GM23248 (cell line): Measurements from ENCODE around the gene ERP27. TPM values are rescaled to one million over a fixed set of nuclear protein-coding genes. Genes with fewer than 3 reads are reported as not detected.

Experiments
- DNase-seq: peaks from one replicate; pipeline ENCODE4 v3.0.0-alpha.2; 2015
- H2AFZ ChIP-seq: fragments of 200-600 bp; sonication (generic); 2 replicates; pipeline ENCODE4 v1.6.1; 2016; ENCODE audit warnings: antibody characterized with exemption
- H3F3A ChIP-seq: fragments of 200-600 bp; sonication (generic); 2 replicates; pipeline ENCODE4 v1.6.1; 2016; ENCODE audit warnings: mild to moderate bottlenecking, antibody characterized with exemption, mixed run types; ENCODE audit not compliant: insufficient read depth
- H3K27ac ChIP-seq: fragments of 200-600 bp; sonication (generic); 2 replicates; pipeline ENCODE4 v1.5.1; 2016; ENCODE audit warnings: mild to moderate bottlenecking
- H3K27me3 ChIP-seq: fragments of 200-600 bp; sonication (generic); replicated peaks from 2 replicates; pipeline ENCODE4 v1.6.1; 2016; ENCODE audit warnings: mild to moderate bottlenecking; ENCODE audit not compliant: insufficient read depth
- H3K36me3 ChIP-seq: fragments of 200-600 bp; sonication (generic); 2 replicates; pipeline ENCODE4 v1.6.1; 2016; ENCODE audit warnings: low read depth, mild to moderate bottlenecking
- H3K4me1 ChIP-seq: fragments of 200-600 bp; sonication (generic); 2 replicates; pipeline ENCODE4 v1.6.1; 2016; ENCODE audit warnings: mild to moderate bottlenecking; ENCODE audit not compliant: insufficient read depth
- H3K4me2 ChIP-seq: fragments of 200-600 bp; sonication (generic); one replicate; pipeline ENCODE4 v1.6.1; 2016; ENCODE audit warnings: mild to moderate bottlenecking; ENCODE audit not compliant: unreplicated experiment
- H3K4me3 ChIP-seq: fragments of 200-600 bp; sonication (generic); 2 replicates; pipeline ENCODE4 v1.5.1; 2016; ENCODE audit warnings: mild to moderate bottlenecking
- H3K79me2 ChIP-seq: fragments of 200-600 bp; sonication (generic); 2 replicates; pipeline ENCODE4 v1.6.1; 2016; ENCODE audit warnings: mild to moderate bottlenecking; ENCODE audit not compliant: insufficient read depth
- H3K9ac ChIP-seq: fragments of 200-600 bp; sonication (generic); 2 replicates; pipeline ENCODE4 v1.6.1; 2016; ENCODE audit warnings: mild to moderate bottlenecking
- H3K9me2 ChIP-seq: fragments of 200-600 bp; sonication (generic); 2 replicates; pipeline ENCODE4 v1.6.1; 2016; ENCODE audit warnings: mixed run types, mild to moderate bottlenecking, moderate library complexity; ENCODE audit not compliant: insufficient read depth
- H3K9me3 ChIP-seq: fragments of 200-600 bp; sonication (generic); one replicate; pipeline ENCODE4 v1.6.1; 2017; ENCODE audit warnings: low read depth
- H4K20me1 ChIP-seq: fragments of 200-600 bp; sonication (generic); 2 replicates; pipeline ENCODE4 v1.6.0; 2016; ENCODE audit not compliant: insufficient read depth
- EZH2 ChIP-seq: fragments of 200-600 bp; sonication (generic); IDR thresholded peaks from 2 replicates; pipeline ENCODE4 v1.6.1; 2018; ENCODE audit warnings: antibody characterized with exemption, mild to moderate bottlenecking; ENCODE audit not compliant: insufficient read depth, poor library complexity, severe bottlenecking
- EZH2phosphoT487 ChIP-seq: fragments of 200-600 bp; sonication (generic); IDR thresholded peaks from 2 replicates; pipeline ENCODE4 v1.6.1; 2018; ENCODE audit warnings: antibody characterized with exemption, moderate library complexity, mild to moderate bottlenecking, low read depth; ENCODE audit not compliant: insufficient read depth
- WGBS, 2 experiments: methylation state at CpG; one replicate each; pipeline ENCODE4 v1.1.6; 2015 to 2017; ENCODE audit warnings: low lambda C conversion rate in 2 of 2, low coverage in 1 of 2; ENCODE audit errors: missing lambda C conversion rate in 2 of 2; 5-methylcytosine and 5-hydroxymethylcytosine counted together
- in situ Hi-C: fragments of 300-500 bp; cut with MboI; formaldehyde crosslinking; loops from 2 replicates; pipeline ENCODE4 v1.15.0; 2020
- polyA plus RNA-seq: library from polyadenylated mRNA; unstranded; fragments of >200 nt; fragmentation: Nextera tagmentation; extraction: Ambion mirVana; gene quantifications from 2 replicates; pipeline ENCODE4 v1.2.1, GENCODE V29; 2016
- total RNA-seq: library from RNA; depleted of rRNA; stranded (reverse); fragments of >200 nt; shearing (Covaris generic); gene quantifications from 2 replicates; pipeline ENCODE4 v1.2.3, GENCODE V29; 2014

The ERP27 gene
- total and polyA plus RNA-seq, 2 experiments from 2014 or later: not detected

DNA sequence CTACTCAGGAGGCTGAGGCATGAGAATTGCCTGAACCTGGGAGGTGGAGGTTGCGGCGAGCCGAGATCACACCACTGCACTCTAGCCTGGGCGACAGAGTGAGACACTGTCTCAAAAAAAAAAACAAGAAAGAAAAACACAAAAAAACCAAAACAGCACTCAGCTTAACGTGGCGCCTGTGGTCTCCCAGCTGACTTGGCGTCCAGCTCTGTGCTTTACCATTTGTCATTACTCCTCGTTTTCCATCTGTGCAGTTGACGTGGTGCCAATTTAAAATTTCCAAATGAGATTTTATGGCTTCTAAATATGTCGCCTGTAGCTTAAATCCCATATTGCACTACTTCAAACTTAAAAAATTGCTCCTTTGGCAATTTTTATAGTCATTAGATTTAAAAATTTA, 54.7 kb downstream of the ERP27 start:
- H2AFZ ChIP-seq: no peak overlapping the region
- H3K36me3 ChIP-seq: no peaks in the 10 kb centered on the region
- no peaks in the 10 kb centered on the region for H3K9me3 ChIP-seq
- H4K20me1 ChIP-seq: no peaks in the 10 kb centered on the region
- no peak overlapping the region for H3K4me3 ChIP-seq
- DNase-seq: no peak
- in situ Hi-C loops: no loop called here
- H3F3A ChIP-seq: no peaks in the 10 kb centered on the region; the same call in 1 of the 2 replicates
- H3K27me3 ChIP-seq: 0 out of 2 replicates have a peak, but pooled peaks cover 6% of the 10 kb centered on the region
- H3K9ac ChIP-seq: no peak overlapping the region
- no peak overlapping the region for H3K4me2 ChIP-seq
- no peak for TF ChIP-seq EZH2
- no peak for TF ChIP-seq EZH2phosphoT487
- H3K79me2 ChIP-seq: no peaks in the 10 kb centered on the region
- no peak overlapping the region for H3K27ac ChIP-seq
- no peaks in the 10 kb centered on the region for H3K9me2 ChIP-seq
- H3K4me1 ChIP-seq: peaks cover 29% of the 10 kb centered on the region
- WGBS, 2 experiments: 30 to 42% methylated on average over 10 of the region's 10 CpGs

DNA sequence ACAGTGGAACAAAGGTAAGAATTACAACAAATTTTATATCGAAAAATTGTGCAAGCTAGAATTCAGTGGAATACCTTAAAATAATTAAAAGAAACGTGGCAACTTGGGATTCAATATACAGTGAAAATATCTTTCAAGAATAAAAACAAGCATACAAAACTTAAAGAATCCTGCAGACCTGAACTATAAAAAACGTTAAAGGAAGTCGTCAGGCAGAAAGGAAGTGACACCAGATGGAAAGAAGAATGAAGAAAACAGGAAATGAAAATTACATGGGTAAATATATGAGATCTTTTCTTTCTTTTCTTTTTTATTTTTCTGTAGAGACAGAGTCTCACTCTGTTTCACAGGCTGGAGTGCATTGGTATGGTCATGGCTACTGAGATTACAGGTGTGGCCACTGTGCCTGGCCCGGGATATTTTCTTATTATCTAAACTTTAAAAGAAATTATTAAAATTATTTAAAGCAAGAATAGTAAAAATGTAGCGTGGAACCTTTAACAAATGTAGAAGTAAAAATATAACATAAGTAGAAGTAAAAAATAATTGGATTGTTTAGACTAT, 57.4 kb downstream of the ERP27 start:
- no peak overlapping the region for H3K27ac ChIP-seq
- H3K9me2 ChIP-seq: no peaks in the 10 kb centered on the region
- TF ChIP-seq EZH2 (no peak), EZH2phosphoT487 (no peak)
- no peaks in the 10 kb centered on the region for H3K36me3 ChIP-seq
- WGBS, 2 experiments: 62 to 72% methylated on average over 6 of the region's 6 CpGs
- H3K9ac ChIP-seq: no peak overlapping the region
- H4K20me1 ChIP-seq: no peaks in the 10 kb centered on the region
- no peaks in the 10 kb centered on the region for H3K27me3 ChIP-seq
- H3K9me3 ChIP-seq: no peaks in the 10 kb centered on the region
- in situ Hi-C loops: no loop called here
- DNase-seq: no peak
- H3K4me3 ChIP-seq: no peak overlapping the region
- no peak overlapping the region for H3K4me2 ChIP-seq
- H3K79me2 ChIP-seq: no peaks in the 10 kb centered on the region
- no peak overlapping the region for H2AFZ ChIP-seq
- no peaks in the 10 kb centered on the region; the same call in 1 of the 2 replicates for H3F3A ChIP-seq
- H3K4me1 ChIP-seq: peaks cover 22% of the 10 kb centered on the region

DNA sequence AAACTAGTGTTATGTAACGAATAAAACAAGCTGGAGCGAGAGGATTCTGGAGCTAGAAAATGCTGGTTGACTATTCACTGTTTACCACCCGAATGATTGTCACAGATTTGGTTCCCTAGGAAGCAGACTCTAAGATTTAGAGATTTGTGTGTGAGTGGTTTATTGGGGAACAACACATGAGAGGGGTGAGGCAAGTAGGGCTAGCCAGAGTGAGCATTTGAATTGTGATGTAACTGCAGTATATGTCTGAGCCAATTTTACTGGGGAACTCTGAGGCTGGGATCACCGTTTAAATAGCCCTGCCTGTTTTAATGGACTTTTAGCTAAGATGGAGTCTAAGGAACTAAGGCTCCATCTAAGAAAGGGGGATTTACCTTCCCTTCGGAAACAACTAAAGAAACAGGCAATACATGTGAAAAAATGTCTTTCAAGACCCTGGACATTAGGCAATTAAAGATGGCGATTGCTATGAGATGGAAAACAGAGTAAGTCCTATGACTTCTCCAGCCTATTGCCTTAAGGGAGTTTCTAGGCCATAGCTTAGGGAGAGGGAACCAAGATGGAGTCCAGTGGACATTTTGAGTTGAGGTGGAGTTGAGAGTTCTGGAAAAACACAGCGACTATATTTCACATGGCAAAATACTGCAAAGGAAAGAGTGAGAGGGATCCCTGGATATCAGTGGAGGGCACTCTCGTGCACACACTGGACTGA, 59.0 kb downstream of the ERP27 start:
- Histone ChIP-seq H3K4me3 (no peak overlapping the region), H3K9ac (no peak overlapping the region)

DNA sequence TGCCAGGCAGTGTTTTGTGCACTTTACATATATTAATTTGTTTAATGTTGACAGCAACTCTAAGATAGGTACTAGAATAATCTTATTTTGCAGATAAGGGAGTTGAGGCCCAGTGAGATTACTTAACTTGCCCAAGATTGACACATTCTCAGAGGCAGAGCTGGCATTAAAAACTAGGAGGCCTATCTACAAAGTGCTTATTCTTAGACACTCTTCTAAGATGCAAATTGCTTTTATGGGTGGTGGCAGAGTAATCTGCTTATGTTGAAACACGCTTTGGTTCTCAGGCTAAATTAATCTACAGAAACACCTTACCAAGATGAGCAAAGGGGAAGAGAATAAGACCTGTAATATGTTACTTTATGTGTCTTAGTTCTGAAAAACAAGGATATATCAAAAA, 59.8 kb downstream of the ERP27 start:
- WGBS, 2 experiments: 54 to 61% methylated on average over 1 of the region's 1 CpG
- no peaks in the 10 kb centered on the region for H3K36me3 ChIP-seq

More for the DNA sequence above, 59.0 kb downstream of the ERP27 start:
- no peaks in the 10 kb centered on the region for H3K79me2 ChIP-seq
- H3K4me1 ChIP-seq: peaks cover 6% of the 10 kb centered on the region; the same call in 1 of the 2 replicates
- H3K9me3 ChIP-seq: no peaks in the 10 kb centered on the region
- H3K9me2 ChIP-seq: no peaks in the 10 kb centered on the region
- TF ChIP-seq EZH2 (no peak), EZH2phosphoT487 (no peak)
- no peak for DNase-seq
- WGBS, 2 experiments: 58 to 62% methylated on average over 8 of the region's 8 CpGs
- H3K27ac ChIP-seq: no peak overlapping the region
- no peaks in the 10 kb centered on the region for H3F3A ChIP-seq
- in situ Hi-C loops: no loop called here
- H3K36me3 ChIP-seq: no peaks in the 10 kb centered on the region
- no peaks in the 10 kb centered on the region for H3K27me3 ChIP-seq
- no peaks in the 10 kb centered on the region for H4K20me1 ChIP-seq
- no peak overlapping the region for H2AFZ ChIP-seq
- no peak overlapping the region for H3K4me2 ChIP-seq

More for the DNA sequence above, 59.8 kb downstream of the ERP27 start:
- H3K27ac ChIP-seq: no peak overlapping the region
- no peak overlapping the region for H3K4me2 ChIP-seq
- no peak for TF ChIP-seq EZH2phosphoT487
- TF ChIP-seq EZH2: no peak
- no peak overlapping the region for H3K9ac ChIP-seq
- H3K4me3 ChIP-seq: no peak overlapping the region
- no peak overlapping the region for H2AFZ ChIP-seq
- DNase-seq: no peak
- H3K9me3 ChIP-seq: no peaks in the 10 kb centered on the region
- no peaks in the 10 kb centered on the region for H3K27me3 ChIP-seq
- no peaks in the 10 kb centered on the region for H3K79me2 ChIP-seq
- H4K20me1 ChIP-seq: no peaks in the 10 kb centered on the region
- in situ Hi-C loops: no loop called here
- H3K4me1 ChIP-seq: no peaks in the 10 kb centered on the region
- no peaks in the 10 kb centered on the region for H3F3A ChIP-seq
- no peaks in the 10 kb centered on the region for H3K9me2 ChIP-seq
